Astrocyte (in vitro differentiated cells and primary cell): Measurements from ENCODE around the gene SLC9C1.

Experiments used
- EZH2 ChIP-seq: IDR thresholded peaks from 2 replicates; pipeline ENCODE4 v1.6.1; 2012; ENCODE audit warnings: mild to moderate bottlenecking, low read length, inconsistent platforms; ENCODE audit not compliant: insufficient read depth
- TF ChIP-seq, protein P1 (sequence below): IDR thresholded peaks from 2 replicates; pipeline ENCODE4 v1.5.1; 2011; ENCODE audit warnings: low read depth, mild to moderate bottlenecking, inconsistent platforms, low read length, moderate library complexity; ENCODE audit not compliant: insufficient read depth

DNA sequence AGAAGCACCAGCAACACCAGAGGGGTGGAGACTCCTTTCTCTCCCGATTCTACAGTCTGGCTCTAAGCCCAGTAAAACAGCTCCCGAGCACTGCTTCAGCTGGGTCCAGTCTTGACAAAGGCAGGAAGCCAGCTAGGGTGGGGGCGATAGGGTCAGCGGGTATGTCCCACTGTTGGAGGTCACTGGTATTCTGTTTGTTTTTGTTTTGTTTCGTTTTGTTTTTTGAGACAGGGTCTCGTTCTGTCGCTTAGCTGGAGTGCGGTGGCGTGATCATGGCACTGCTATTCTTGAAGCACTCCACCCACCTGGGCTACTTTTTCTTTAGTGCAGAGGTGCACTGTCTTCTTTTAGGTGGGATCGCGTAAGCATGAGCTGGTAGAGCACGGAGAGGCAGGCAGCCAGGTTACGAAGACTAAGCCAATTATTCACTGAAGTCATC, 177.2 kb downstream of the SLC9C1 start:
- TF ChIP-seq, protein P1, sequence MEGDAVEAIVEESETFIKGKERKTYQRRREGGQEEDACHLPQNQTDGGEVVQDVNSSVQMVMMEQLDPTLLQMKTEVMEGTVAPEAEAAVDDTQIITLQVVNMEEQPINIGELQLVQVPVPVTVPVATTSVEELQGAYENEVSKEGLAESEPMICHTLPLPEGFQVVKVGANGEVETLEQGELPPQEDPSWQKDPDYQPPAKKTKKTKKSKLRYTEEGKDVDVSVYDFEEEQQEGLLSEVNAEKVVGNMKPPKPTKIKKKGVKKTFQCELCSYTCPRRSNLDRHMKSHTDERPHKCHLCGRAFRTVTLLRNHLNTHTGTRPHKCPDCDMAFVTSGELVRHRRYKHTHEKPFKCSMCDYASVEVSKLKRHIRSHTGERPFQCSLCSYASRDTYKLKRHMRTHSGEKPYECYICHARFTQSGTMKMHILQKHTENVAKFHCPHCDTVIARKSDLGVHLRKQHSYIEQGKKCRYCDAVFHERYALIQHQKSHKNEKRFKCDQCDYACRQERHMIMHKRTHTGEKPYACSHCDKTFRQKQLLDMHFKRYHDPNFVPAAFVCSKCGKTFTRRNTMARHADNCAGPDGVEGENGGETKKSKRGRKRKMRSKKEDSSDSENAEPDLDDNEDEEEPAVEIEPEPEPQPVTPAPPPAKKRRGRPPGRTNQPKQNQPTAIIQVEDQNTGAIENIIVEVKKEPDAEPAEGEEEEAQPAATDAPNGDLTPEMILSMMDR, result no peak
- TF ChIP-seq EZH2, result no peak
